Naive B cell (primary cell): ENCODE results near the gene KCNG3. TPM values are rescaled to one million over a fixed set of nuclear protein-coding genes. Genes with fewer than 3 reads are reported as not detected.
"Not testable (repeated sequence)": the region's sequence is repeated elsewhere in the genome, so short reads cannot be mapped to it uniquely, and the experiment has no call there.

ENCODE experiments used
- ATAC-seq, 2 donors: fragments of 150-1000 bp; cut with Tn5 transposase; 2 replicates each; pipeline ENCODE4 v1.10.0; 2021; ENCODE audit warnings: low read depth in 2 of 2, mild to moderate bottlenecking in 2 of 2, moderate library complexity in 2 of 2
- DNase-seq: peaks from one replicate; pipeline ENCODE4 v3.0.0; 2022
- H3K27ac Mint-ChIP-seq, 6 donors: one replicate each; pipeline ENCODE4 v1.8.0; 2020 to 2022; ENCODE audit warnings: mild to moderate bottlenecking in 6 of 6, mixed read lengths in 6 of 6, moderate library complexity in 5 of 6, inconsistent platforms in 2 of 6
- H3K27me3 Mint-ChIP-seq, 3 donors: one replicate each; pipeline ENCODE4 v1.8.0; 2021 to 2022; ENCODE audit warnings: mixed read lengths in 3 of 3, mild to moderate bottlenecking in 1 of 3
- H3K36me3 Mint-ChIP-seq, 2 donors: one replicate each; pipeline ENCODE4 v1.8.0; 2020 to 2022; ENCODE audit warnings: mixed read lengths in 2 of 2, inconsistent platforms in 1 of 2, mild to moderate bottlenecking in 1 of 2
- H3K4me1 Mint-ChIP-seq, 3 donors: one replicate each; pipeline ENCODE4 v1.8.0; 2020 to 2022; ENCODE audit warnings: mixed read lengths in 3 of 3, inconsistent platforms in 1 of 3, mild to moderate bottlenecking in 1 of 3, moderate library complexity in 1 of 3
- H3K4me3 Mint-ChIP-seq, 8 donors: one replicate each; pipeline ENCODE4 v1.8.0; 2020 to 2022; ENCODE audit warnings: mild to moderate bottlenecking in 8 of 8, mixed read lengths in 8 of 8, moderate library complexity in 8 of 8, inconsistent platforms in 2 of 8
- H3K9me3 Mint-ChIP-seq, 7 donors: one replicate each; pipeline ENCODE4 v1.8.0; 2020 to 2022; ENCODE audit warnings: mixed read lengths in 7 of 7, mild to moderate bottlenecking in 5 of 7, inconsistent platforms in 2 of 7, moderate library complexity in 1 of 7
- polyA plus RNA-seq, 6 donors: library from polyadenylated mRNA; unstranded; fragments of 300-500 nt; fragmentation: Illumina TruSeq; gene quantifications; one replicate each; pipeline ENCODE4 v1.2.3, GENCODE V29; 2021; ENCODE audit warnings: low read depth in 6 of 6

Gene KCNG3
- polyA plus RNA-seq, 6 donors from 2014 or later = not detected

GRCh38 chr2:42404676-42405075 is 89.1 kb downstream of the KCNG3 start:
- no peak overlapping the region for H3K4me3 Mint-ChIP-seq
- H3K4me1 Mint-ChIP-seq = no peaks in the 10 kb centered on the region
- H3K27me3 Mint-ChIP-seq = peaks cover 0 to 22% (median 6%) of the 10 kb centered on the region in 3 donors
- H3K27ac Mint-ChIP-seq = no peak overlapping the region
- H3K36me3 Mint-ChIP-seq = no peaks in the 10 kb centered on the region
- ATAC-seq (no peak), DNase-seq (no peak)
- H3K9me3 Mint-ChIP-seq = peaks cover 0 to 4% (median 0%) of the 10 kb centered on the region in 7 donors

GRCh38 chr2:42401773-42402172 is 92.0 kb downstream of the KCNG3 start:
- Mint-ChIP-seq H3K27me3 (peaks cover 8 to 24% (median 11%) of the 10 kb centered on the region in 3 donors), H3K4me3 (no peak overlapping the region), H3K9me3 (peaks cover 0 to 4% (median 0%) of the 10 kb centered on the region in 7 donors), H3K4me1 (no peaks in the 10 kb centered on the region), H3K27ac (no peak overlapping the region), H3K36me3 (no peaks in the 10 kb centered on the region)
- no peak for ATAC-seq
- no peak for DNase-seq

GRCh38 chr2:42398052-42398451 is 95.7 kb downstream of the KCNG3 start:
- peaks cover 11 to 18% (median 12%) of the 10 kb centered on the region in 3 donors for H3K27me3 Mint-ChIP-seq
- H3K27ac Mint-ChIP-seq, H3K4me3 Mint-ChIP-seq, H3K4me1 Mint-ChIP-seq, DNase-seq, H3K9me3 Mint-ChIP-seq, ATAC-seq, H3K36me3 Mint-ChIP-seq: not testable (repeated sequence)

GRCh38 chr2:42393320-42393719 is 100.5 kb downstream of the KCNG3 start:
- not testable (repeated sequence) for H3K27ac Mint-ChIP-seq, ATAC-seq, H3K9me3 Mint-ChIP-seq, H3K4me1 Mint-ChIP-seq, H3K4me3 Mint-ChIP-seq, DNase-seq, H3K36me3 Mint-ChIP-seq
- peaks cover 9 to 19% (median 18%) of the 10 kb centered on the region in 3 donors for H3K27me3 Mint-ChIP-seq

GRCh38 chr2:42392191-42392590 is 101.6 kb downstream of the KCNG3 start:
- Mint-ChIP-seq H3K36me3 (no peaks in the 10 kb centered on the region), H3K4me3 (no peak overlapping the region), H3K27me3 (peaks cover 9 to 17% (median 12%) of the 10 kb centered on the region in 3 donors), H3K9me3 (no peaks in the 10 kb centered on the region), H3K27ac (no peak overlapping the region), H3K4me1 (no peaks in the 10 kb centered on the region)
- DNase-seq (no peak), ATAC-seq (no peak)

Other genes with a start within 250 kb of the KCNG3 start
- 100 to 1,000 TPM; 120 to 219 (median 138) TPM for gene COX7A2L, start 132.8 kb downstream of the KCNG3 start, polyA plus RNA-seq
- 1 to 10 TPM; 2.7 to 8.3 (median 6.9) TPM for gene MTA3, start 74.7 kb upstream of the KCNG3 start, polyA plus RNA-seq